Erythroblast (primary cell): ENCODE data around the gene TNFRSF18.
A peak's percentile ranks its signal among the peaks of the same experiment; 100 is the strongest.

Source experiments
- DNase-seq, 2 experiments: peaks; one replicate each; lab custom pipeline; 2025; lab: John Stamatoyannopoulos, UW
- GATA1 ChIP-seq: IDR thresholded peaks from 2 replicates; pipeline ENCODE4 v1.6.1; 2011; ENCODE audit warnings: low read depth, mild to moderate bottlenecking, control low read depth, low read length, moderate library complexity
- POLR2A ChIP-seq: IDR thresholded peaks from 2 replicates; pipeline ENCODE4 v1.6.1; 2011; ENCODE audit warnings: mild to moderate bottlenecking, low read length

The TNFRSF18 gene

GRCh38 chr1:1156140-1157032, 50.0 kb downstream of the TNFRSF18 start:
- TF ChIP-seq GATA1: no peak
- TF ChIP-seq POLR2A: no peak
- no peak for DNase-seq

- TF ChIP-seq GATA1 (no peak), POLR2A (no peak)
- peak in 1 of 2 experiments; percentile 19 for DNase-seq
These were observed 51.1 kb downstream of the TNFRSF18 start for GRCh38 chr1:1155258-1155657.

GRCh38 chr1:1153874-1154273, 52.5 kb downstream of the TNFRSF18 start:
- TF ChIP-seq GATA1 (no peak), POLR2A (no peak)
- DNase-seq: no peak
